ENCODE measurements around the gene STK32C.

The STK32C gene

DNA sequence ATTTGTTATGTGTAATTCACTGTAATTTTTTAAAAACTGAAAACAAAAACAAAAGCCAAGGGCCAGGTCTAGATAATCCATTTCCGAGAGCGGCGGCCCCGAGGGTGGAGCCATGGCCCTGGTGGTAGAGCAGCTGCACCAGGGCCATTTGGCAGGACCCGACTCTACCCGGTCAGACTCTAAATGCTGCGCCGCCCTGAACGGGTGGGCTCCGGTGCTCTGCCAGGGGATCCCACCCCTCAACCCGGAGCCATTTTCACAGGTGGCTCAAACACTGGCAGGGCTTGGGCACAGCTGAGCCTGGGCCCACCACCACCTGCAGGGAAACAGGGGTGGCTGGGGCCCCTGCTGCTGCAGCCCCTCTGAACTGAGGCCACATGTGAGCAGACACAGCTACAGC lies 64.1 kb downstream of the STK32C start:
- no peak overlapping the region for H2AFZ ChIP-seq (ENCODE audit: insufficient read depth, low read length, poor library complexity)
- H3K23ac ChIP-seq (ENCODE audit: low read length) = no peak overlapping the region
- H2AK5ac ChIP-seq (ENCODE audit: low read length) = no peak overlapping the region
- no peak overlapping the region for H3K27ac ChIP-seq (ENCODE audit: low read depth, low read length)
- H2BK120ac ChIP-seq (ENCODE audit: insufficient read depth, low read length, poor library complexity) = no peak overlapping the region
- H3K18ac ChIP-seq (ENCODE audit: low read length) = no peak overlapping the region
- no peak overlapping the region for H2BK5ac ChIP-seq (ENCODE audit: low read depth, low read length, poor library complexity)
- H3K4me3 ChIP-seq (ENCODE audit: low read depth, low read length) = no peak overlapping the region
- no peak overlapping the region for H3K4me2 ChIP-seq (ENCODE audit: low read length)
- no peak overlapping the region for H2BK12ac ChIP-seq (ENCODE audit: low read length)
- H3K14ac ChIP-seq (ENCODE audit: low read length) = no peak overlapping the region
- no peaks in the 10 kb centered on the region for H3K36me3 ChIP-seq (ENCODE audit: control insufficient read depth in 1 of 2, insufficient read depth in 2 of 2, low read length in 2 of 2)
- H4K8ac ChIP-seq (ENCODE audit: low read depth, low read length) = no peak overlapping the region
- H3K79me2 ChIP-seq (ENCODE audit: control insufficient read depth, insufficient read depth, low read length, poor library complexity) = no peaks in the 10 kb centered on the region
- DNase-seq = no peak
- peaks cover 5 to 6% of the 10 kb centered on the region in 2 experiments for H3K4me1 ChIP-seq (ENCODE audit: control insufficient read depth in 1 of 2, insufficient read depth in 2 of 2, low read length in 2 of 2)
- H3K9ac ChIP-seq (ENCODE audit: low read length) = no peak overlapping the region
- no peaks in the 10 kb centered on the region for H3K79me1 ChIP-seq (ENCODE audit: low read length)
- H4K91ac ChIP-seq (ENCODE audit: low read depth, low read length) = no peak overlapping the region
- H3K4ac ChIP-seq (ENCODE audit: low read depth, low read length) = no peak overlapping the region
- WGBS (ENCODE audit: extremely low coverage, insufficient coverage, insufficient read length) = no CpG with 5 or more reads among the region's 11 CpGs
- H3K9me3 ChIP-seq (ENCODE audit: insufficient read depth, low read depth, low read length) = peaks cover 2% of the 10 kb centered on the region
- H3K27me3 ChIP-seq (ENCODE audit: insufficient read depth, low read length) = no peaks in the 10 kb centered on the region
- H4K12ac ChIP-seq (ENCODE audit: low read depth, low read length) = no peak overlapping the region

DNA sequence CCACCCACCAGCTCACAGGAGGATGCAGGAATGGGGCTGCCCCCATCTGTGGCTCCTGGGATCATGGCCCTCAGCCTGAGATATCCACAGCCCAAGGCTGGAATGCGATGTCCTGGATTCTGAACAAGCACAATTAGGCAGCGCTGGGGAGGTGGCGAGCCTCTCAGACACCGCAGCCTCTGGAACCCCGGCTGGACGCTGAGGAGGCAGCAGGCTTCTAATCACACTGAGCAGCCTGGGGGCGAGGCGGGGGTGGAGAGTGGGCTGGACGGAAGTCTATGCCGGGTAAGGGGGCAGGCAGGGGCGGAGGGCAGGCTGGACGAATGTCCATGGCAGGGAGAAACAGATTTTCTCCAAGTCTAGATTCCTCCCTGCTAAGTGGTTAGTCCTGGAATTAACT lies 64.6 kb downstream of the STK32C start:
- H4K91ac ChIP-seq (ENCODE audit: low read depth, low read length) = no peak overlapping the region
- no peak overlapping the region for H2AK5ac ChIP-seq (ENCODE audit: low read length)
- no CpG with 5 or more reads among the region's 12 CpGs for WGBS (ENCODE audit: extremely low coverage, insufficient coverage, insufficient read length)
- no peak overlapping the region for H3K4me2 ChIP-seq (ENCODE audit: low read length)
- H3K14ac ChIP-seq (ENCODE audit: low read length) = no peak overlapping the region
- DNase-seq = no peak
- no peaks in the 10 kb centered on the region for H3K79me1 ChIP-seq (ENCODE audit: low read length)
- no peak overlapping the region for H3K9ac ChIP-seq (ENCODE audit: low read length)
- H2BK12ac ChIP-seq (ENCODE audit: low read length) = no peak overlapping the region
- peaks cover 8% of the 10 kb centered on the region in 2 experiments for H3K4me1 ChIP-seq (ENCODE audit: control insufficient read depth in 1 of 2, insufficient read depth in 2 of 2, low read length in 2 of 2)
- H3K4me3 ChIP-seq (ENCODE audit: low read depth, low read length) = no peak overlapping the region
- H3K4ac ChIP-seq (ENCODE audit: low read depth, low read length) = no peak overlapping the region
- H3K36me3 ChIP-seq (ENCODE audit: control insufficient read depth in 1 of 2, insufficient read depth in 2 of 2, low read length in 2 of 2) = no peaks in the 10 kb centered on the region
- H2BK5ac ChIP-seq (ENCODE audit: low read depth, low read length, poor library complexity) = no peak overlapping the region
- peaks cover 2% of the 10 kb centered on the region for H3K9me3 ChIP-seq (ENCODE audit: insufficient read depth, low read depth, low read length)
- no peak overlapping the region for H3K27ac ChIP-seq (ENCODE audit: low read depth, low read length)
- H3K27me3 ChIP-seq (ENCODE audit: insufficient read depth, low read length) = no peaks in the 10 kb centered on the region
- H3K23ac ChIP-seq (ENCODE audit: low read length) = no peak overlapping the region
- H2AFZ ChIP-seq (ENCODE audit: insufficient read depth, low read length, poor library complexity) = no peak overlapping the region
- H3K18ac ChIP-seq (ENCODE audit: low read length) = no peak overlapping the region
- H4K8ac ChIP-seq (ENCODE audit: low read depth, low read length) = no peak overlapping the region
- no peak overlapping the region for H4K12ac ChIP-seq (ENCODE audit: low read depth, low read length)
- H3K79me2 ChIP-seq (ENCODE audit: control insufficient read depth, insufficient read depth, low read length, poor library complexity) = no peaks in the 10 kb centered on the region
- H2BK120ac ChIP-seq (ENCODE audit: insufficient read depth, low read length, poor library complexity) = no peak overlapping the region

- no peak overlapping the region for H4K8ac ChIP-seq (ENCODE audit: low read depth, low read length)
- H3K36me3 ChIP-seq (ENCODE audit: control insufficient read depth in 1 of 2, insufficient read depth in 2 of 2, low read length in 2 of 2) = no peaks in the 10 kb centered on the region
- no peak overlapping the region for H2BK120ac ChIP-seq (ENCODE audit: insufficient read depth, low read length, poor library complexity)
- no peak for DNase-seq
- no peak overlapping the region for H3K18ac ChIP-seq (ENCODE audit: low read length)
- H3K9me3 ChIP-seq (ENCODE audit: insufficient read depth, low read depth, low read length) = peaks cover 2% of the 10 kb centered on the region
- no peak overlapping the region for H4K91ac ChIP-seq (ENCODE audit: low read depth, low read length)
- H3K79me1 ChIP-seq (ENCODE audit: low read length) = no peaks in the 10 kb centered on the region
- H3K23ac ChIP-seq (ENCODE audit: low read length) = no peak overlapping the region
- H3K4me3 ChIP-seq (ENCODE audit: low read depth, low read length) = no peak overlapping the region
- H3K79me2 ChIP-seq (ENCODE audit: control insufficient read depth, insufficient read depth, low read length, poor library complexity) = no peaks in the 10 kb centered on the region
- no peak overlapping the region for H3K4me2 ChIP-seq (ENCODE audit: low read length)
- no peak overlapping the region for H2AFZ ChIP-seq (ENCODE audit: insufficient read depth, low read length, poor library complexity)
- H3K9ac ChIP-seq (ENCODE audit: low read length) = no peak overlapping the region
- no peaks in the 10 kb centered on the region for H3K27me3 ChIP-seq (ENCODE audit: insufficient read depth, low read length)
- H3K4ac ChIP-seq (ENCODE audit: low read depth, low read length) = no peak overlapping the region
- H4K12ac ChIP-seq (ENCODE audit: low read depth, low read length) = no peak overlapping the region
- H2BK12ac ChIP-seq (ENCODE audit: low read length) = no peak overlapping the region
- no peak overlapping the region for H2BK5ac ChIP-seq (ENCODE audit: low read depth, low read length, poor library complexity)
- no CpG with 5 or more reads among the region's 23 CpGs for whole genome bisulfite sequencing (ENCODE audit: extremely low coverage, insufficient coverage, insufficient read length)
- H3K27ac ChIP-seq (ENCODE audit: low read depth, low read length) = no peak overlapping the region
- H3K14ac ChIP-seq (ENCODE audit: low read length) = no peak overlapping the region
- peaks cover 9 to 11% of the 10 kb centered on the region in 2 experiments for H3K4me1 ChIP-seq (ENCODE audit: control insufficient read depth in 1 of 2, insufficient read depth in 2 of 2, low read length in 2 of 2)
- no peak overlapping the region for H2AK5ac ChIP-seq (ENCODE audit: low read length)
Measured at GRCh38 chr10:132242103-132242840, 65.5 kb downstream of the STK32C start.

DNA sequence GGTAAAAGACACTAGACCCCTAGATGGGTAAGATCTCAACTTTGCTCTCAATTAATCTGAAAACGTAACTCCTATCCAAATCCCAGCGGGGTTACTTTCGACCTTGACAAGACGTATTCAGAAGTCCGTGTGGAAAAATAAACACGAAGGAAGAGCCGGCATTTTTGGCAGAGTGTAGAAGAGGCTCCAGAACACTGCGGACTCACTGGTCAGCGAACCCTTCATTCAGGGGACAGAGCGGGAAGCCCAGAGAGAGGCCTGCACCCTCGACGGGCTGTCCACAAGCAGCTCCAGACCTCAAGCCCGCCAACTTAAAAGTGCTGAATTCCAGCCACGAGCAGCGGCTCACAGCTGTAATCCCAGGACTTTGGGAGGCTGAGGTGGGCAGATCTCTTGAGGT lies 66.3 kb downstream of the STK32C start:
- no peak overlapping the region for H3K14ac ChIP-seq (ENCODE audit: low read length)
- no peak overlapping the region for H2AFZ ChIP-seq (ENCODE audit: insufficient read depth, low read length, poor library complexity)
- no peaks in the 10 kb centered on the region for H3K36me3 ChIP-seq (ENCODE audit: control insufficient read depth in 1 of 2, insufficient read depth in 2 of 2, low read length in 2 of 2)
- no peak overlapping the region for H4K91ac ChIP-seq (ENCODE audit: low read depth, low read length)
- no peak overlapping the region for H2BK5ac ChIP-seq (ENCODE audit: low read depth, low read length, poor library complexity)
- no peak for DNase-seq
- H4K8ac ChIP-seq (ENCODE audit: low read depth, low read length) = no peak overlapping the region
- H2AK5ac ChIP-seq (ENCODE audit: low read length) = no peak overlapping the region
- peaks cover 9 to 11% of the 10 kb centered on the region in 2 experiments for H3K4me1 ChIP-seq (ENCODE audit: control insufficient read depth in 1 of 2, insufficient read depth in 2 of 2, low read length in 2 of 2)
- no peak overlapping the region for H3K4me2 ChIP-seq (ENCODE audit: low read length)
- WGBS (ENCODE audit: extremely low coverage, insufficient coverage, insufficient read length) = no CpG with 5 or more reads among the region's 15 CpGs
- H2BK12ac ChIP-seq (ENCODE audit: low read length) = no peak overlapping the region
- no peaks in the 10 kb centered on the region for H3K79me1 ChIP-seq (ENCODE audit: low read length)
- H3K4me3 ChIP-seq (ENCODE audit: low read depth, low read length) = no peak overlapping the region
- H3K27me3 ChIP-seq (ENCODE audit: insufficient read depth, low read length) = no peaks in the 10 kb centered on the region
- no peaks in the 10 kb centered on the region for H3K9me3 ChIP-seq (ENCODE audit: insufficient read depth, low read depth, low read length)
- H3K23ac ChIP-seq (ENCODE audit: low read length) = no peak overlapping the region
- no peaks in the 10 kb centered on the region for H3K79me2 ChIP-seq (ENCODE audit: control insufficient read depth, insufficient read depth, low read length, poor library complexity)
- H3K4ac ChIP-seq (ENCODE audit: low read depth, low read length) = no peak overlapping the region
- H3K9ac ChIP-seq (ENCODE audit: low read length) = no peak overlapping the region
- H3K27ac ChIP-seq (ENCODE audit: low read depth, low read length) = no peak overlapping the region
- no peak overlapping the region for H2BK120ac ChIP-seq (ENCODE audit: insufficient read depth, low read length, poor library complexity)
- no peak overlapping the region for H4K12ac ChIP-seq (ENCODE audit: low read depth, low read length)
- H3K18ac ChIP-seq (ENCODE audit: low read length) = no peak overlapping the region

All from trophoblast cell (in vitro differentiated cells and primary cell).